ENCODE measurements around the gene NDUFC2.
"Not testable (repeated sequence)": the region's sequence is repeated elsewhere in the genome, so short reads cannot be mapped to it uniquely, and the experiment has no call there.

Gene NDUFC2

DNA sequence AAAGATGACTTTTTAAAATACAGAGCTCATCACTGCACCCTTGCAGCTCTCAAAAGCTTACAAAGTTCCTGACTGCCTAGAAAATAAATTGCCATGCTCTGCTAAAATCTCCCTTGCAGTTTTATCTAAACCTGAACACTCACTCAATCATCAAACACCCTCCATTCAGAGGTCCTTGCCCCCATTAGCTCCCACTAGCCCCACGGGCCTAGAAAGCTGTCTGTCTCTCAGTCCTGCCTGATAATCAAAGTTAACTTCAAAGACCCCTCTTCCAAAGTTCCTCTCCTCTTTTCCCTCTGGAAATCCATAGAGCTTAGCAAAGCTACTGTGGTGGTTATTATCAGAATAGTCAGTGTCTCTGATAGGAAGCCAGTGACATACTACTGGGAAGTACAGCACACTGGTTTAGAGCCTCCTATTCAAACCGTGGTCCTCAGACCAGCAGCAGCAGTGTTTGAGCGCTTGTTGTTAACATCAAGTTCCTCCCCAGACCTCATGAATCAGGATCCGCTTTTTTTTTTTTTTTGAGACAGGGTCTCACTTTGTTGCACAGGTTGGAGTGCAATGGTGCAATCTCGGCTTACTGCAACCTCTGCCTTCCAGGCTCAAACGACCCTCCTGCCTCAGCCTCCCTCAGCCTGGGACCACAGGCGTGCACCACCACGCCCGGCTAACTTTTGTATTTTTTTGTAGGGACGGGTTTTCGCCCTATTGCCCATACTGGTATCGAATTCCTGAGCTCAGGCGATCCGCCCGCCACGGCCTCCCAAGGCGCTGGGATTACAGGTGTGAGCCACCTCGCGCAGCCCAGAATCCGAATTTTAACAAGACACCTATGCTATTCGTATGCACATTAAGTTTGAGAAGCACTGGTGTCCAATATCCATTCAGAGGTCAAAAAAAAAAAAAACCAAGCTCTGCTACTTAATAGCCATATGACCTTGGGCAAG is 1.2 kb downstream of the NDUFC2 start:
- no peak for DNase-seq

DNA sequence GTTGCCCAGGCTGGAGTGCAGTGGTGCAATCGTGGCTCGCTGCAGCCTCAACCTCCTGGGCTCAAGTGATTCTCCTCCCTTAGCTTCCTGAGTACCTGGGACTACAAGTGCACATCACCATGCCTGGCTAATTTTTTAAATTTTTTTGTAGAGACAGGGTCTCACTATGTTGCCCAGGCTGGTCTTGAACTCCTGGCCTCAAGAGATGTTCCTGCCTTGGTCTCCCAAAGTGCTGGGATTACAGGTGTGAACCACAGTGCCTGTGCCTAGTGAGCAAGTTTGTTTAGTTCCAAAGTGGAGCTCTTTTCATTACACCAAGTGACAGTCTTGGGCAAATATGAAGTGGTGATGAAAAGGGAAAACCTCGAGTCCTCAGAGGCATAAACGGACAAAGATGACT is 2.1 kb downstream of the NDUFC2 start:
- not testable (repeated sequence) for DNase-seq

DNA sequence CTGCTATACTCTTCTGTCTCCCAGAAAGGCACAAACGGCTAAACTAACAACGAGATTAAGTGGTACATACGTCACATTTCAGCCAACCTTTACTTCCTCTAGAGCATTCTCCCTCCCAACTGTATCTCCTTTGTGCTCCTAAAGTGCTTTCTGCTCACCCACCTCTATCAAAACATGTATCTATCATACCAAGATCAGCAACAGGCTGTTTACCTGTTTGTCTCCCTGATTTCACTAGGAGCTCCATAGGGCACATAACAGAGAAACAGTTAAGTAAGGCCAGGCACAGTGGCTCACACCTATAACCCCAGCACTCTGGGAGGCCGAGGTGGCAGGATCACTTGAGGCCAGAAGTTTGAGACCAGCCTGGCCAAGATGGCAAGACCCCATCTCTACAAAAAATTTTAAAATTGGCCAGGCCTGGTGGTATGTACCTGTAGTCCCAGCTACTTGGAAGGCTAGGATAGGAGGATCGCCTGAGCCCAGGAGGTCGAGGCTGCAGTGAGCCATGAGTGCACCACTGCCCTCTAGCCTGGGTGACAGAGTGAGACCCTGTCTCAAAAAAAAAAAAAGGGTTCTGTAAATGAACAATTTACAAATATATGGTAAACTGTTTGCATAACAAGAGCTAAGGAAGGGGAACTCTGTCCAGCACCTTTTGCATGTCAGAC is 2.8 kb downstream of the NDUFC2 start:
- DNase-seq: no peak

DNA sequence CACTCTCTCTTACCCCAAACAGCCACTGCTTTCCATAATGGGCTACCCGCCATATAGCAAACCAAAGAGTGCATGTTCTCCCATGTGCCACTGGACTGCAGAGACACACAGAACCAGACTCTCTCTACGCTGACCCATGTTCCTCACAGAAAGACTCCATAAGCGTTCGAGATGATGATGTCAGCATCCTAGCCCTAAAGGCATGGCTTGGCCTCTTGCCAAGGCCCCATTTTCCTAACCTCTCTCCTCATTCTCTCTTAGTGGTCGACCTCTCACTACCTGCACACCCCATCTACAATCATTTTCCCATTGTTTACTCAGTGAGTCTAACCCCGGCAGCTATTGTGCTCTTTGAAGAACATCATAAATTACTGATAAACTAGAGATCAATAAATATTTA is 4.9 kb downstream of the NDUFC2 start:
- no peak for DNase-seq

DNA sequence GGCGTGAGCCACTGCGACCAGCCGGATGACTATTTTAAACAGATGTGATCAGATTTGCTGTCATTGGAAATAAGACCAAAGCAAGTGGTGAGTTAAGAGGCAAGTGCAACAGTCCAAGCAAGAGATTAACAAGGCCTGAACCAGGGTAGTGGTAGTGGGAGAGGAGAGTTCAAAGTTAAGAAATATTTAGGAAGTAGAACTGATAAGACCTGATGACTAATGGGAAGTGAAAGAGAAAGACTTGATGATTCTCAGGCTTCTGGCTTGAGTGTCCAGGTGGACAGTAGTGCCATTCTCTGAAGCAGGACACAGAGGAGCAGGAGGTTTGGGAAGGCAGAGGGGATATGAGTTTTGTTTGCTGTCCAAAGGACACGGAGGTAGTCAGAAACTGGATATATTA is 7.2 kb downstream of the NDUFC2 start:
- no peak for DNase-seq

DNA sequence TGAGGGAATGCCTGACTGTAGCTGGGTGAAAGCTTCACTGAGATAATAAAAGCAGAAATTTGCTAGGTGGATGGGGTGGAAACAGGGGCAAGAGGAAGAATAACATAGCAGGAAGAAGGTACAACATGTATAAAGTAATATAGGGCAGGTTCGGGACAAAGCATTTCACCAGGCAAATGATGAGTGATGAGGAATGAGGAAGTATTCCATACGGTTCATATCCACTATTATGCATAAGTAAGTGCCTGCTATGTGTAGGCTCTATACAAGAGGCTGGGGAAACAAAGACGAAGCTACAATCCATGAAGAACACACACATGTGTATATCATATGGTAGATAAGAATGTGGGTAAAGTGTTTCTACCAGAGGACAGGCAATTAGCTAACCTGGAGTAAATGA is 7.9 kb downstream of the NDUFC2 start:
- DNase-seq: no peak

DNA sequence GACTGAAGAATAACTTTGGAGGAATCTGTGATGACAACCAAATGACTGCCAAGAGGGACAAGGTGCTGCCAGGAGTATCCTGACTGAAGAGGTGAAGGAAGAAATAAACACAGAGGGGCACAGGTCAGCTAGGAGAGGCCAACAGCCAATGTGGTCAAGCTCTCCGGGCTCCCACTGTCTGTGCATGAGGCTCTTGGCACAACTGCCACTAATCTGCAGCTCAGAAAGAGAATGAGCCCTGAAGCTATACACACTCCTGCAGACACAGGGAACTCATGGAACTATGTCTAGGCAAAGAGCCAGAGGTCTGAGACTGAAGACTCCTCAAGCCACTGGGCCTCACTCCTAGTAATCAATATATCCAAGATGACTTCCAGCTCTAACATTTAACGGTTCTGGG is 9.0 kb downstream of the NDUFC2 start:
- no peak for DNase-seq

DNA sequence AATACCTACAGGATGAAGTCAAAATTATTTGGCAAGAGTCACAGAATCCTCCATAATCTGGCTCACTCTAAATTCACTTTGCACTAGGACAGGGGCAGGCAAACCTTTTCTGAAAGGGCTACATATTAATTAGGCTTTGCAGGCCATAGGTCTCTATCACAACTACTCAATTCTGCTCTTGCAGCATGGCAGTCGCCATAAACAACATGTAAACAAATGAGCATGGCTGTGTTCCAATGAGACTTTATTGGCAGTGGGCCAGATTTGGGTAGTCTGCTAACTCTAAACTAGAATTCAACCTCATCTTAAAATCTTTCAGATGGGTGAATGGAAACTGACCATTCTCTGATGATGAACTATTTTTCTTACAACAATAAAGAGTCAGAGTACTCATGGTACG is 10.2 kb downstream of the NDUFC2 start:
- DNase-seq: no peak

DNA sequence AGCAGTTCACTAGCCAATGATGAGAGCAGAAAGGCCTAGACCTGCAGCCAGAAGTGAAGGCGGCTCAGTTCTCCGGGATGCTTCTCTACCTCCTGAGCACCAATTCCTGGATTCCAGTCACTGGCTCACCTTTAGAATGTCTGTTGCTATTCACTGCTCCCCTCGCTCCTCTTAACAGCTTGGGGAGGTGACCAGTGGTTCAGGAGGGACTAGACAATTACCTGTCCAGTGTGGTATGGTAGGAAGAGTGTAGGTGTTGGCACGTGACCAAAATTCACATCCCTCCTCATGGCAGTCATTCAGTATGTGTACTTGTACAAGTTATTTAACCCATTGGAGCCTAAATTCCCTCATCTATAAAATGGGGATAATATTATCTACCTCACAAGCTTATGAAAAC is 12.0 kb downstream of the NDUFC2 start:
- DNase-seq: no peak

DNA sequence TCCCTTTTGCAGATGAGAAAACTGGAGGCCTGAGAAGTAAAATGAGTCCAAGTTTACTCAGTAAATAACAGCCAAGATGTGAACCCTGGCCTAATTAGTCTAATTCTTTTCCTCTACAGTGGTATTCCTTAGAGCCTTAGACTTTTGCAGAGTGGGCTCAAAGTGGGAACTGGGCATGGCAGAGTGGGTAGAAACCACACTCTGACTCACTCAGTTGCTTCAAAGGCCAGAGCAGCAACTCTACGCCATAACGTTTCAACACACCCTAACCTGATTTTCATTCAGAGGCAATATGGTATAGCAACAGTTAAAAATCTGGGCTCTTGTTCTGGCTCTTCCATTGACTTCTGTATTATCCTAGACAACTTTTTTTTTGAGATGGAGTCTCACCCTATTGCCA is 13.2 kb downstream of the NDUFC2 start:
- no peak for DNase-seq

DNA sequence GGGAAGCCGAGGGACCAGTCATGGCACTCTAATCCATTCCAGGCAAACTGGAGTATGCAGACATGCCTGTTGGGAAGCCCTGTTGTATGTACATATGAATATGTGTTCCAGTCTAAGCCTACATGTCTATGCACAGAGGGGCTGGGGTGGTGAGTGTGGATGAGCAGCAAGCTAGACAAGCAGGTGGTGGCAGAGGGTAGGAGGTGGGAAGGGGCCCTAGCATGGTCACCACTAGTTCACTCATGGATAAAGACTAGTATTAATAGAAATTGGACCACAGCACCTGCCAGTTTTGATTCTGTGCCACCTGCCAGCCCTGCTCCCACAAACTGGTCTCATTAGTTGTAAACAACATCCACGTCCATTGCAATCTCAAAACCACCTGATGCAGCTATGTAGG is 14.5 kb downstream of the NDUFC2 start:
- no peak for DNase-seq

DNA sequence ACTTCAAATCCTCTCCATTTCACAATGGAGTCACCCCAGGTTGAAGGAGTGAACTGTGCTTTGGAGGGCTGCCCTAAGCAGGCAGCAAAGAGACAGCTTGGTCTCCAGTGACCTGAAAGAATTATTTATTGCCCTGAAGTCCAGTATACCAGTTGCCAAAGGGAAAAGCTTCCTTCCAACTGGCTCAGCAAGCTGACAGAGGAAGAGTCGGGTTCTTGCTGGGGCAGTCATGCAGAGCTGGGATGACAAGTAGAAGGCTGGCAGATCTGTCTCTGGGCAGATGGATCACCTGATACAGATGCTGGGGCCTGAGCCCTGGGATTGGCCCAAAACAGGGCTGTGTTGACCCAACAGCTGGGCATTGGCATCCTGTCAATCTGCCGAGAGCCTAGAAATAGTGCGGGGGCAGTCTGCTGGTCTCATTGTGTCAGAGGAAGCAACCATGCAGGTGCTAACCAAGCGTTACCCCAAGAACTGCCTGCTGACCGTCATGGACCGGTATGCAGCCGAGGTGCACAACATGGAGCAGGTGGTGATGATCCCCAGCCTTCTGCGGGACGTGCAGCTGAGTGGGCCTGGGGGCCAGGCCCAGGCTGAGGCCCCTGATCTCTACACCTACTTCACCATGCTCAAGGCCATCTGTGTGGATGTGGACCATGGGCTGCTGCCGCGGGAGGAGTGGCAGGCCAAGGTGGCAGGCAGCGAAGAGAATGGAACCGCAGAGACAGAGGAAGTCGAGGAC is 16.1 kb downstream of the NDUFC2 start, which contains the start of gene THRSP:
Gene THRSP, plus strand, starts transcription at position 422 of the 742 bp plus-strand sequence. Its CDS starts 21 bp downstream, at position 443.
- DNase-seq: peak; percentile 12

DNA sequence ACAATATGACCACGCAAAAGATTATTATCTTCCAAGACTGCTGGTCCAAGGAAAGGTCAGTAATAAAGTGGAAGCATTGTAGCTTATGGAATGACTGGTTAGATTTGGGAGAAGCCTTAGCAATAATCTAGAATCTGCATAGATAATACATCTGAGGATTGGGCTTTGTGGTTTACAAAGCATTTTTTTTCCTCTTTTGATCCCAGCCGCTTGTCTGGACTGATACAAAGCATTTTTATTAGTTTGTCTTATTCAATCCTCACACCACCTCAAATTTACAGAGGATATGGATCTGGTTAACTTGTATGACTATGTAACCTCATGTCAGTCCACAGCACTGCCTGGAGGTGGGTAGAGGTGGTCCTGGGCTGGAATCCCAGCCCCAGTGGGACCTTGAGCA is 17.0 kb downstream of the NDUFC2 start:
- no peak for DNase-seq

DNA sequence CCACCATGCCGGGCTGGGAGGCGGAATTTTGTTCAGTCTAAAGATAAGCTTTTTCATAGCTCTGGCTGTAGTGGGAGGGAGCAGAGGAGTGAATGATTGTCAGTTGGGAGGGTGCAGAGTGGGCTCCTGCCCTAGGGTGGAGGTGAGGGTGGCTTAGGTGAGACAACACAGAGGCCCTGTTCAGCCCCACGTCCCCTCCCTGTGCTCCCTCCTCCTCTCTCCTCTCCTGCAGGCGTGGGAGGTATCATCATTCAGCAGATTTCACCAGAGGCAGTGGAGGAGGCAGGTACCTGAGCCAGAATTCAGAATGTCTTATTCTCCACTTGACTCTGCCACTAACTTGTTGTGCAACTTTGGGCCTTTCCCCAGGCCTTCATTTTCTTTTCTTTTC is 17.7 kb downstream of the NDUFC2 start:
- no peak for DNase-seq

DNA sequence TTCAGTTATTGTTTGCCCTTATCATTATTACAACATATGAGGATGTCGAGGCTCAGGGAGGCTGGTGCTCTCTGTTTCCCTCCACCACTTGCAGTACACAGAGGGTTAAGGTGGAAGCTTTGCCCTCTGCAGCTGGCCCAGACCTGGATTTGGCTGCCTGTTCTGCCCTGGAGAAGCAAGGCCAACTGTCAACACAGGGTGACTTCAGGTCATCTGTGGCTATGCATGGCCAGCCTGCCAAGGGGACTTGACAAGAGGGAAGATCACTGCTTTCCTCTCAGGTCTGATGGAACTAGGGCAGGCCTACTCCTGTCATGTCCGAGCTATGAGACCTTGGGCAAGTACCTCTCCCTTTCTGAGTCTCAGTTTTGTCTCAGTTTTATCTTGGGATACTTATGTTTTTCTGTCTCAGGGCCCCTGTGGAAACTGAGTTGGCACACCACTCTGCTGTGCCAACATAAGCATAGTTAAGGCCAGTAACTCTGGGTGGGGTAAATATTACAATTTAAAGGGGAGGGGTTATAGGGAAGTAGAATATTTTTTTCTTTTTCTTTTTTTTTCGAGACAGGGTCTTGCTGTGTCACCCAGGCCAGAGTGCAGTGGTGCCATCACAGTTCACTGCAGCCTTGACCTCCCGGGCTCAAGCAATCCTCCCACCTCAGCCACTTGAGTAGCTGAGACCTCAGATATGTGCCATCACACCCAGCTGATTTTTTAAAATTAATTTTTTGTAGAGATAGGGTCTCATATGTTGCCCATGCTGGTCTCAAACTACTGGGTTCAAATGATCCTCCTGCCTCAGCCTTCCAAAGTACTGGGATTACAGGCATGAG is 18.4 kb downstream of the NDUFC2 start:
- no peak for DNase-seq

DNA sequence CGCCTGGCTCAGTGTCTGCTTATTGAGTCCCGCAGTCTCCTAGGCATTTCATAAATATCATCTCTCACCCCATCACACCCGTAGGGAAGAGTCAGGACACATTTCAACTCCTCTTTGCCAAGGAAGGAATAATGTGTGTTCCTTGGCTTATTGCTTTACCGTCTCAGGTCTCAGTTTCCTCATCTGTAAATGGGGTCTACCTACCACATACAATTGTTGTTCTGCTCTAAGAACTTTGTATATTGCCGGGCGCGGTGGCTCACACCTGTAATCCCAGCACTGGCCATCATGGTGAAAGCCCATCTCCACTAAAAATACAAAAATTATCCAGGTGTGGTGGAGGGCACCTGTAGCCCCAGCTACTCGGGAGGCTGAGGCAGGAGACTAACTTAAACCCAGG is 19.1 kb downstream of the NDUFC2 start:
- no peak for DNase-seq

DNA sequence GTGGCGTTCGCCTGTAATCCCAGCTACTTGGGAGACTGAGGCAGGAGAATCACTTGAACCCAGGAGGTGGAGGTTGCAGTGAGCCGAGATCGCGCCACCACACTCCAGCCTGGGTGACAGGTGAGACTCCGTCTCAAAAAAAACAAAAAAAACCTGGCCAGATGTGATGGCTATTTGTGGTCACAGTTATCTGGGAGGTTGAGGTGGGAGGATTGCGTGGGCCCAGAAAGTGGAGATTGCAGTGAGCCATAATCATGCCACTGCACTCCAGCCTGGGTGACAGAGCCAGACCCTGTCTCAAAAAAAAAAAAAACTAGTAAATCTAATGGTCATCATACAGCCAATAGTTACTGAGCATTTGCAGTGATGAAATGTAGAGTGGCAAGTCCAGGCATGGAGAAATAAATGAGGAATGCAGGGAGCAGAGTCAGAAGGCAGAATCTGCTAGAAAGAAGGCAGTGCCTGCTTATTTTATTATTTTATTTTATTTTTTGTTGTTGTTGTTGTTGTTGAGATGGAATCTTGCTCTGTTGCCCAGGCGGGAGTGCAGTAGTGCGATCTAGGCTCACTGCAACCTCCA is 19.8 kb downstream of the NDUFC2 start:
- not testable (repeated sequence) for DNase-seq

DNA sequence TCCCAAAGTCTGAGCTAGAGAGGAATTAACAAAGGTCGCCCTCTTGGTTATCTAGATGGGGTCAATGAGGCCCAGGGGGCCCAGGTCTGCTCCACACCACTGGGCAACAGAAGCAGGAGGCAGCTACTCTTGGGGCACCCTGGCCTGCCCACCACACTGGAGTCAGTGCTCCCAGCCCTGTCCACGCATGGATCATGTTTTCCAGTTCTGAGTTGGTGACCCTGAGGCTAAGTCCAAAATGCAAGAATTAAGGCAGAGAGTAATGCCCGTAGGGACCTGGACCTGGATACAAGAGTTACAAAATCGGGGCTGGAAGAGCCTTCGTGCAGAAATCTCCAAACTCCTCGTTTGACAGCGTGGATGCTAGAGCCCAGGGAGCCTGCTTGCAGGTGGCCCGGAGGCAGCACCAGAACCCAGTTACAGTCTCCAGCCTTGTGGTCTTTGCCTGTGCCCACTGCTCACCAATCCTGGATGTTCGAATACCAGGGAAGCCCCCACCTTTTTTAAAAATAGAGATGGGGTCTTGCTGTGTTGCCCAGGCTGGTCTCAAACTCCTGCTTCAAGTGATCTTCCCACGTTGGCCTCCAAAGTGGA is 22.1 kb downstream of the NDUFC2 start:
- DNase-seq: no peak

DNA sequence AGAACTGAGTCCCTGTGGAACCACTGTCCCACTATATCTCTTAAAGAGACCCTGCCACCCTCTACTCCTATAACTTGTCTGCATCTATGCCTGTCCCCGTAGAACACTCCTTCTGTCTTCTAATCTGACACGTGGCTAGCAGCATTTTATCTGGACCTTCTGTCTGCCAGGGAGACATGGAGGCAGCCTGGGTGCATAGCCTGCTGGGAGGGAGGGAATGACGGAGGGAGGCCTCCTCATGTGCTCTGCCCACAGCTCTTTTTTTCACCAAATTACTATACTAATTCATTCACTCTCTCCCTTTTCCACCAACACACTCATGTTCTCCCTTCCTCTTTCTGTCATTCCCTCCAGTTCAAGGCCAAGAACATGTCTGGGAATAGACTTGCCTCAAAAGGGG is 23.6 kb downstream of the NDUFC2 start:
- no peak for DNase-seq

DNA sequence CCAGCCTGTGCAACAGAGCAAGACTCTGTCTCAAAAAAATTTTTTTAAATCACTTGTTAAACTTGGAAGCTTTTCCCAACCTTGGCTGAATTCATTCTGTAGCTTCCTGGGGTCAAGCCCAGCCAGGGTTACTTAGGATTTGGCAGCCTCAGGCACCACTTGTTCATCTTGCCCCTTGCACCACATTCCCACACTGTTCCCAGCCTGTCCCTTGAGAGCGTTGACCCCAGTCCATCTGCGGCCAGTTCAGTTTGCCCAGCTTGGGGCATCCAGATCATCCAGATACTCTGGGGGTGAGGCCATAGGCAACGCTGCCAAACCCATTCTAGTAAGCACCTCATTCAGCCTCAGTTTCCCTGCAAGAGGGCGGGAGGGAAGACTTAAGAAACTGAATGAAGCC is 24.7 kb downstream of the NDUFC2 start:
- no peak for DNase-seq

DNA sequence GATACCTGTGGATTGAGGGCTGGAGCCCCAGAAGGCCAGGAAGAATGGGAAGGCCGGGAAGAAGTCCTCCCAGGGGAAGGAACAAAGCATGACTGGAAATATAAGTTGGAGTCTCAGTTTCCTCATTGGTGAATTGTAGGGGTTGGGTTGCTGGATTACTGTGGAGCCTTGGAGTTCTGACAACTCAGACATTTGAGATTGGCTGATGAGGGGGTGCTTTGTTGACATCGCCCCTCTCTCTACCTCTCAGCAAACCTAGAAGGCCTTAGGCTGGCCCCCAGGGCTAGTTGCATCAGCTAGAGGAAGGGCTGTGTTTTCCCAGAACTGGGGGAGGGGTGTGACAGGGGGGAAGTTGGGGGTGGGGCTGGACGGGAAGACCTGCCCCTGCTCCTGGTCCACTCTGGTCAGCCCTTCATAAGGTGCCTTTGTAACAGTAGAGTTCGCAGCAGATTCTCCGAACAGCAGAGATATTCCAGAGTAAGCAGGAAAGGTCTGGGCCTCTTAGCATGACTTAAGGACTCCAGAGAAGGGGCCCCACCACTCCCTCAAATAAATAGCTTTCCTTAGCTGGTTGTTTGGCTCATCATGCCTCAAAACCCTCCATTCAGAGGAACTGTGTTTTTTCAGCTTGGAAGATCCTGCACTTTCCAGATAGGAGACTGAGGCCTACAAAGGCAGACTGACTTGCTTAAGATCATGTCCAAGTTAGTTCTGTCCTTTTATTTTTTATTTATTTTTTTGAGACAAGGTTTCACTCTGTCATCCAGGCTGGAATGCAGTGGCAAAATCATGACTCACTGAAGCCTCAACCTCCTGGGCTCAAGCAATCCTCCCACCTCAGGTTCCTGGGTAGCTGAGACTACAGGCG is 28.5 kb downstream of the NDUFC2 start:
- DNase-seq: no peak
